ENCODE data around the gene LRFN2. TPM values are rescaled to one million over a fixed set of nuclear protein-coding genes. Genes with fewer than 3 reads are reported as not detected.

Gene LRFN2
- total RNA-seq, 4 donors from 2014 or later = 0.14 to 0.34 TPM; not detected in 2

GRCh38 chr6:40456390-40457013, 130.7 kb downstream of the LRFN2 start:
- intact Hi-C loops (cut with DNase I; ENCODE audit: low total_unique reads) = no loop called here
- H3K4me1 ChIP-seq = no peaks in the 10 kb centered on the region
- no peak overlapping the region for H3K4me3 ChIP-seq
- no peak overlapping the region for H3K27ac ChIP-seq
- H3K36me3 ChIP-seq = no peaks in the 10 kb centered on the region
- DNase-seq = no peak
- H3K9me3 ChIP-seq = no peaks in the 10 kb centered on the region
- no peaks in the 10 kb centered on the region for H3K27me3 ChIP-seq
- TF ChIP-seq CTCF (IDR thresholded peaks at IDR 0.05) (no peak), POLR2A (IDR thresholded peaks at IDR 0.05) (no peak)

- no peaks in the 10 kb centered on the region for H3K4me1 ChIP-seq
- no peak overlapping the region for H3K27ac ChIP-seq
- intact Hi-C loops (cut with DNase I; ENCODE audit: low total_unique reads) = no loop called here
- TF ChIP-seq CTCF (IDR thresholded peaks at IDR 0.05) (no peak), POLR2A (IDR thresholded peaks at IDR 0.05) (no peak)
- no peaks in the 10 kb centered on the region for H3K27me3 ChIP-seq
- H3K4me3 ChIP-seq = no peak overlapping the region
- H3K9me3 ChIP-seq = no peaks in the 10 kb centered on the region
- no peak for DNase-seq
- H3K36me3 ChIP-seq = no peaks in the 10 kb centered on the region
Measured at GRCh38 chr6:40455686-40456389, 131.3 kb downstream of the LRFN2 start.

- intact Hi-C loops (cut with DNase I; ENCODE audit: low total_unique reads) = no loop called here
Measured at GRCh38 chr6:40450483-40450882, 136.7 kb downstream of the LRFN2 start.

GRCh38 chr6:40444811-40445210, 142.4 kb downstream of the LRFN2 start:
- no peak for DNase-seq
- TF ChIP-seq CTCF (IDR thresholded peaks at IDR 0.05) = no peak
- TF ChIP-seq POLR2A (IDR thresholded peaks at IDR 0.05) = no peak
- Histone ChIP-seq H3K27ac (no peak overlapping the region), H3K4me1 (no peaks in the 10 kb centered on the region), H3K4me3 (no peak overlapping the region), H3K27me3 (no peaks in the 10 kb centered on the region), H3K36me3 (no peaks in the 10 kb centered on the region), H3K9me3 (no peaks in the 10 kb centered on the region)
- intact Hi-C loops (cut with DNase I; ENCODE audit: low total_unique reads) = no loop called here

More at GRCh38 chr6:40450483-40450882, 136.7 kb downstream of the LRFN2 start:
- Histone ChIP-seq H3K9me3 (no peaks in the 10 kb centered on the region), H3K4me1 (no peaks in the 10 kb centered on the region), H3K36me3 (no peaks in the 10 kb centered on the region), H3K27ac (no peak overlapping the region), H3K4me3 (no peak overlapping the region), H3K27me3 (no peaks in the 10 kb centered on the region)
- TF ChIP-seq CTCF (IDR thresholded peaks at IDR 0.05) (no peak), POLR2A (IDR thresholded peaks at IDR 0.05) (no peak)
- DNase-seq = no peak

GRCh38 chr6:40444312-40444711, 142.9 kb downstream of the LRFN2 start:
- H3K9me3 ChIP-seq = no peaks in the 10 kb centered on the region
- TF ChIP-seq POLR2A (IDR thresholded peaks at IDR 0.05) (no peak), CTCF (IDR thresholded peaks at IDR 0.05) (no peak)
- no peak for DNase-seq
- intact Hi-C loops (cut with DNase I; ENCODE audit: low total_unique reads) = no loop called here
- H3K36me3 ChIP-seq = no peaks in the 10 kb centered on the region
- H3K4me3 ChIP-seq = no peak overlapping the region
- no peaks in the 10 kb centered on the region for H3K4me1 ChIP-seq
- no peaks in the 10 kb centered on the region for H3K27me3 ChIP-seq
- no peak overlapping the region for H3K27ac ChIP-seq
